VCaP (cell line): ENCODE measurements around the gene CES2.

Experiments
- H3K27ac ChIP-seq: fragments of 450-650 bp; 2 replicates; pipeline ENCODE4 v1.5.1; 2017
- TF ChIP-seq, protein P1 (sequence below): fragments of 450-650 bp; conservative IDR thresholded peaks from 2 replicates; pipeline ENCODE4 v1.5.1; 2017; ENCODE audit warnings: mild to moderate bottlenecking, moderate library complexity

Gene CES2

GRCh38 chr16:66899310-66899944, 35.9 kb upstream of the CES2 start:
- TF ChIP-seq, protein P1, sequence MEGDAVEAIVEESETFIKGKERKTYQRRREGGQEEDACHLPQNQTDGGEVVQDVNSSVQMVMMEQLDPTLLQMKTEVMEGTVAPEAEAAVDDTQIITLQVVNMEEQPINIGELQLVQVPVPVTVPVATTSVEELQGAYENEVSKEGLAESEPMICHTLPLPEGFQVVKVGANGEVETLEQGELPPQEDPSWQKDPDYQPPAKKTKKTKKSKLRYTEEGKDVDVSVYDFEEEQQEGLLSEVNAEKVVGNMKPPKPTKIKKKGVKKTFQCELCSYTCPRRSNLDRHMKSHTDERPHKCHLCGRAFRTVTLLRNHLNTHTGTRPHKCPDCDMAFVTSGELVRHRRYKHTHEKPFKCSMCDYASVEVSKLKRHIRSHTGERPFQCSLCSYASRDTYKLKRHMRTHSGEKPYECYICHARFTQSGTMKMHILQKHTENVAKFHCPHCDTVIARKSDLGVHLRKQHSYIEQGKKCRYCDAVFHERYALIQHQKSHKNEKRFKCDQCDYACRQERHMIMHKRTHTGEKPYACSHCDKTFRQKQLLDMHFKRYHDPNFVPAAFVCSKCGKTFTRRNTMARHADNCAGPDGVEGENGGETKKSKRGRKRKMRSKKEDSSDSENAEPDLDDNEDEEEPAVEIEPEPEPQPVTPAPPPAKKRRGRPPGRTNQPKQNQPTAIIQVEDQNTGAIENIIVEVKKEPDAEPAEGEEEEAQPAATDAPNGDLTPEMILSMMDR: no peak
- H3K27ac ChIP-seq: no peak overlapping the region

DNA sequence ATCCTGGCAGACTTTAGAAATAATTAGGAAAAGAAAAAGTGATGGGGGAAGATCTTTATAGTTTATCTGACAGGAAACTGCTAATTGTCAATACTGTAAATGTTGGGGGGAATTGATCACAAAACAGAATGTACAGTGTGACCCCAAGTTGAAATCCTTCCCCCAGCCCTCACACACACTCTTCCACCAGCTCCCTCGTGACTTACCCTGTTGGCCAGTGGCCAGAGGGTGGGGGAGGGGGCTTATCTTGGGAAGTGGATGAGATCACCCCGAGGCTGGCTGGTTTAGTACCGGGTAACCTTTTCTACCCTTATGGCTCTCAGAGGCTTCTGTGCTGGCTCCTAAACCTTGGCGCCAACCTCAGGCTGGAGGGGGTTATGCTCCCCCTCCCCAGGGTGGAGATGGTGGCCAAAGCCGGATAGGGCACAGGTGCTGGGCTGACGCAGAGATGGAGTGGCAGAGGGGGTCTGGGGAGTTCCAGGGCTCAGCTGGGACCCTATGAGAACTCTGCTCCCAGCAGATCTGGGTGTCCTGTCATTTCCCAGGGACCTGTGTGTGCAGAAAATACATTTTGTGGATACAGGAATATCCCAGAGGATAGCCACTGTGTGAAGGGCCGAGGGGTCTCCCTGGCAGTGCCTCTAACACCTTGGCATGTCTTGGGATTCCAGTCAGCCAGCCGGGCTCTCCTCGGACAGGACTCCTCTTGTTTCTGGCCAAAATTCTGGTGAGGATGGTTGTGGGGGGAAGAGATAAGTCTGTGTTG, 35.2 kb upstream of the CES2 start:
- TF ChIP-seq, protein P1: no peak
- H3K27ac ChIP-seq: no peak overlapping the region

GRCh38 chr16:66900721-66901441, 34.4 kb upstream of the CES2 start:
- H3K27ac ChIP-seq: no peak overlapping the region
- TF ChIP-seq, protein P1: no peak

GRCh38 chr16:66901626-66902025, 33.7 kb upstream of the CES2 start:
- no peak overlapping the region for H3K27ac ChIP-seq
- TF ChIP-seq, protein P1: no peak

DNA sequence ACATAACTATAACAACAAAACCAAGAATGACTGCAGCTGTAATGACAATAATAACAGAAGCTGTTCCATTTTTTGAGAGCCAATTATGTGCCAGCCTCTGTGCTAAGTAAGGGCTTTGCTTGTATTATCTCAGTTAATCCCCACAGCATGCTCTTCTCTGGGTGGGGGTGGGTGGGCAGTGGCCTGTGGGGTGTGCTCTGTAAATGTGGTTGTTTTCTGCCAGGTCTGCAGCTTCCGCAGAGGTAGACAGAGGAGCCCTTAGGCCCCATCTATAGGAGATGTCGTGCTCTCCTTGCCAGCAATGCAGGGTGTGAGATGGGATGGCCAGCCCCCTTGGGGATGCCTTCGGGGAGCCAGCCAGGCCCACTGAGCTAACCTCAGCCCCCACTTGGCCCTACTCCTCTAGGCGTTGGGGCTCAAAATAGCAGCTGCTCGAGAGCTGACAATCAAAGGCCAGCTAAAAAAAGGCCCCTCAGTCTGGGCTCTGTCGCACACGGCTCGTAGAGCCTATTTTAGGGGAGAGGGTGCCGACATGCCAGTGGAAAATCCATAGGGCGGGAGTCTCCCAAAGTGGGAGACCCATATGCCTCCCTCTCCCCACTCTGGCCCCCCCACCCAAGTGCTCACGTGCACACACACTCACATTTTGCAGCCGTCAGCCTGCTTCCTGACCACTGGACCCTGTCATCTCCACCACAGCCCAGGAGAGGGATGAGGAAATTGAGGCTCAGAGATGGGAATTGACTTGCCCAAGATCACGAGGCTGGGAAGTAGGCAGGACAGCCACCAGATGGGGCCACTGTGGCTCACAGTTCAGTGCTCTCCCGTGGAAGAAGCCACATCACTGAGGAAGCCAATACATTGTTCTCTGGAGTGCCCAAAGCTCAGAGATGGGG, 32.4 kb upstream of the CES2 start:
- no peak overlapping the region for H3K27ac ChIP-seq
- TF ChIP-seq, protein P1: no peak

DNA sequence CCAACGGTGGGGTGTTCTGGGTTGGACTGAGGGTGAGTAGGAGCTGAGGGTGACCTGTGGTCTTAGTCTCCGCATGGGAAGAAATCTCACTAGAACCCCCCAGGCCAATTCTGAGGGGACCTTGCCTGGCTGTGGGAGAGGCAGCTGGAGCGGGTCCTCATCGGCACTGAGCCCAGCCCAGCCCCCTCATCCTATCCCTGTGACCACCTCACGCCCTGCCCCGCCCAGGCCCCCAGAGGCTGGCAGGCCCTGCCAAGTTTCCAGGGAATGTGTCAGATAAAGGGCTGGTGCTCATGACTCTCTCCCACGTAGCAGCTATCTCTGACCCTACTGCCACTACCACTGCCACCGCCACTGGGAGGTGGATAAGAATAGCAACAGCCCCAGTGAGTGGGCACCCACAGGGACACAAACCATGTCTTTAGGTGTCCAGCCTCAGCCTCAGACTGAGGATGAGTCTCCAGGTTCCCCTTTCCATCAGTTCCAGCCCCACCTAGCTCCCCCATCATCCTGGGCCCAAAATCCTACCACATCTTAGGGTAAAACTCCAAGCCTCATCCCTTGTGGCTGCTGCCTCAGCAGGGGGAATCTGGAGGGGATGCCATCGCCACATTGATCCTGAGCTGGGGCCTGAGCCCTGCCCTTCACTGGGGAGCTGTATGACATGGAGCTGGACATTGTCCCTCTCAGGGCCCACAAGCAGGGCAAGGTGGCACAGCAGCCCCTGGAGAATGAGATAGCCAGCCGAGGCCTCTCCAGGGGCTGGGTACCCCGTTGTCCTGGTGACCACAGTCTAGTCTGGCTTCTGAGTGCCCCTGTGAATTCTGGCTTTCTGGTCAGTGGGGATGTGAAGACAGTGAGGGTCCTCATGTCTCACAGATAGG, 31.5 kb upstream of the CES2 start:
- no peak overlapping the region for H3K27ac ChIP-seq
- TF ChIP-seq, protein P1: no peak
